NCI-H2171 treated with DMSO at 0.1 percent for 48 hours (cell line): ENCODE results near the gene UFSP1.
"Not testable (repeated sequence)": the region's sequence is repeated elsewhere in the genome, so short reads cannot be mapped to it uniquely, and the experiment has no call there.

ENCODE experiments used
- DNase-seq: peaks from one replicate; lab custom pipeline; 2025; lab: John Stamatoyannopoulos, UW

The UFSP1 gene

DNA sequence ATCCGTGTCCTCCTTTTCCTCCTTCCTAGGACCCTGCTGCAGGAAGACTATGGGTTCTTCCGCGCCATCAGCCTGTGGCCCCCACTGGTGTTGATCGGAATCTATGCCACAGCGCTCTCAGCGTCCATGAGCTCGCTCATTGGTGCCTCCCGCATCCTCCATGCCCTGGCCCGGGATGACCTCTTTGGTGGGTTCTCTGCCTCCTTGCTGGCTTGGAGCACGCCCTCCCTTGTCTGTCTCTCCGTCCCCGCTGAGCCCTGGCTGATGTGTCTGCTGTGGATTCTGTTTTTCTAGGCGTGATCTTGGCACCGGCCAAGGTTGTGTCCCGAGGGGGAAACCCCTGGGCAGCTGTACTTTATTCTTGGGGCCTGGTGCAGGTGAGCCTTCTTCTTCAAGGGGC is 29.7 kb downstream of the UFSP1 start:
- no peak for DNase-seq

DNA sequence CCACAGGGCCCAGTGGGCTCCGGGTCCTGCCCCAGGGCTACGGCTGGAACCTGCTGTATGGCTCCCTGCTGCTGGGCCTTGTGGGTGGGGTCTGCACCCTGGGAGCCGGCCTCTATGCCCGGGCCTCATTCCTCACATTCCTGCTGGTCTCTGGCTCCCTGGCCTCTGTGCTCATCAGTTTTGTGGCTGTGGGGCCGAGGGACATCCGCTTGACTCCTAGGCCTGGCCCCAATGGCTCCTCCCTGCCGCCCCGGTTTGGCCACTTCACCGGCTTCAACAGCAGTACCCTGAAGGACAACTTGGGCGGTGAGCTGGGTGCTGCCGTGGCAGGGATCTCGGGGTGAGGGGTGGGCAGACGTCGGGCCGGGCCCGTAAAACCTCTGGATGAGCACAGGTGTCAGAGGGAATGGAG is 32.6 kb downstream of the UFSP1 start:
- no peak for DNase-seq

DNA sequence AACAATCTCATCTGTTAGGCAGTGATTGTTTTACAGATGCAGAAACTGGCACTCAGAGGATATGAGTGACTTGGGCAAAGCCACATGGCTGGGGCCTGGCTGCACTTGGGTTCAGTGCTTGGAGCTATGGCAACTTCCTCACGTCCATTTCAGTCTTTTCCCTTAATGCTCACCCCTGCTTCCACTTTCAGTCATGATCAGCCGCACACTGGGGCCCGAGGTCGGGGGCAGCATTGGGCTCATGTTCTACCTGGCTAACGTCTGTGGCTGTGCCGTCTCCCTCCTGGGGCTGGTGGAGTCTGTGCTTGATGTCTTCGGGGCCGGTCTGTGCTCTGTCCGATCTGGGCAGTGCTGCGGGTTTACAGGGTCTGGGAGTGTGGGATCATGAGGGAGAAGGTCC is 34.0 kb downstream of the UFSP1 start:
- DNase-seq: no peak

DNA sequence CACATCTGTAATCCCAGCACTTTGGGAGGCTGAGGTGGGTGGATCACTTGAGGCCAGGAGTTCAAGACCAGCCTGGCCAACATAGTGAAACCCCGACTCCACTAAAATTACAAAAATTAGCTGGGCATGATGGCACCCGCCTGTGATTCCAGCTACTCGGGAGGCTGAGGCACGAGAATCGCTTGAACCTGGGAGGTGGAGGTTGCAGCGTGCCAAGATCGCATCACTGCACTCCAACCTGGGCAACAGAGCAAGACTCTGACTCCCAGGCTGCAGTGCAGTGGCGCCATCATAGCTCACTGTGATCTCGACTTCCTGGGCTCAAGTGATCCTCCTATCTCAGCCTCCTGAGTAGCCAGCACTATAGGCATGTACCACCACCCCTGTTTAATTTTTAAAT is 34.6 kb downstream of the UFSP1 start:
- not testable (repeated sequence) for DNase-seq

DNA sequence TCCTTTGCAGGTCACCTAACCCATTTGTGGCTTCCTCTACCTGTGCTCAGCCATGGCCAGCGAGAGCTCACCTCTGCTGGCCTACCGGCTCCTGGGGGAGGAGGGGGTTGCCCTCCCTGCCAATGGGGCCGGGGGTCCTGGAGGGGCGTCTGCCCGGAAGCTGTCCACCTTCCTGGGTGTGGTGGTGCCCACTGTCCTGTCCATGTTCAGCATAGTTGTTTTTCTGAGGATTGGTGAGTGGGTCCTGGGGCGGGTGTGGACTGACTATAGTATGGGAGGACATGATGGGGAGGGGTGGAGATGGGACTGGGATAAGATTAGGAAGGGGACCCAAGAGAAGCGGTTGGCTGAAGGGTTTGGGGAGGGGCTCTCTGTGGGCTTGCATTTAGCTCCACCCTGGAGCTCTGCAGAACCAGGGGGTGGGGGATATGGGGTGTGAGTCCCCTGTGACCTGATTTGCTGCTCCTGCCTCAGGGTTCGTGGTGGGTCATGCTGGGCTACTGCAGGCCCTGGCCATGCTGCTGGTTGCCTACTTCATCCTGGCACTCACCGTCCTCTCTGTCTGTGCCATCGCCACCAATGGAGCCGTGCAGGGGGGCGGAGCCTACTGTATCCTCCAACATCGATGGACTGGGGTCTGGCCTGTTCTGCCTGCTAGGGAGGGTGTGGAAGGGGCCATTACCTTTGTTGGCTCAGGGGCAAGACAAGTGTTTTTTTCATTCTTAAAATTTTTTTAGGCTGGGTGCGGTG is 35.2 kb downstream of the UFSP1 start:
- no peak for DNase-seq

DNA sequence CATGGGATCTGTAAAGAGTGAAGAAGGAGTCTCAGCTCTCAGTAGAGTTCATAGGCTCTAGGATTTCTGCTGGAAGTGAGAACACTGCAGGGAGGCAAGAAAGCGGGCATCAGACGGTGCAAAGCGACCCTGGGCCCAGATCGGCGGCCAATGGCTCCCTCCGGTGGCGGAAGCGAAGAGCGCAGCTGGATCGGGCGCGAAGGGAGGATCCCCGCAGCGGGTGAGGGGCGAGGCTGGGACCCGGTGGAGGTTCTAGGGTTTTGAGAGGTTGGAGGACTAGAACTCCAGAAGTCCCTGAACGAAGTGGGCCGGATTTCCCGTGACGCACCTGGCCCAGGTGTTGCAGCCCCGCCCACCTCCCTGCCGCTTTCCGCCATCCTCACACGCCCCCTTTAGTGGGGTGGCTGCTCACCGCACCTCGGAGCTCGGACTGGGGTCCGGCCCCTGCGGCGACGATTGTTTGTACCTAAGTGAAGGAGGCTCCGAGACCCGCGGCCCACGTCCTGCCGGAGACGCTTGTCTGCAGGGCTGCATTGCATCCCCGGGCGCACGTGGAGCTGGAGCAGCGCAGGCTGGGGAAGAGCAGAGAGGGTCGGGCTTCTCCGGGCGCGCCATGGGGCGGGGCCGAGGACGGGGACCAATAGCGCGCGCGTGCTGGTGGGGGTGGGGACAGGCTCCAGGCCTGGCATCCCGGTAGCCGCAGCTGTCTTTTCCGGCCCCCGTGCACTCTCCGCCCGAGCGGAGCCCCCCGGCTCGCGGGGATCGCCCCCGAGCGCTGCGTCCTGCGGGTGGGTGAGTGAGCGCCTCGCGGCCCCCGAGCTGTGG is 37.3 kb downstream of the UFSP1 start, which contains the start of gene SLC12A9:
TSS of gene SLC12A9 (plus strand) at position 666 of the 825 bp plus-strand sequence. CDS start 1,485 bp downstream, outside the sequence.
- DNase-seq: peak; percentile 91

DNA sequence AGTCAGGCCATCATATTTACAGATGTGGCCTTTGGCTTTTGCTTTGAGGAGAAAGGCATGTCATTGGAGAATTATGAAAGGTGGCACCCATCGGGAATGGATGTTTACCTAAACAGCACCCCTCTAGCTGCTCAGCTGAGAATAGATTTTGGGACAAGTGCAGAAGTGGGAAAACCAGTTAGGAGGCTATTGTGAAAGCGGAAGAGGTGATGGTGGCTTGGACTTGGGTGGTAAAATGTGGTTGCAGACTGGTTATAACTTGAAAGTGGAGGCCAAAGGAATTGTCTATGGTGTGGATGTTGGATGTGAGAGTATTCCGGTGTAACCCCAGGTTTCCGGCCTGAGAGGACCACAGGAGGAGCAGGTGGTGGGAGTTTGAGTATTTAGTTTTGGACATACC is 42.2 kb downstream of the UFSP1 start:
- no peak for DNase-seq

DNA sequence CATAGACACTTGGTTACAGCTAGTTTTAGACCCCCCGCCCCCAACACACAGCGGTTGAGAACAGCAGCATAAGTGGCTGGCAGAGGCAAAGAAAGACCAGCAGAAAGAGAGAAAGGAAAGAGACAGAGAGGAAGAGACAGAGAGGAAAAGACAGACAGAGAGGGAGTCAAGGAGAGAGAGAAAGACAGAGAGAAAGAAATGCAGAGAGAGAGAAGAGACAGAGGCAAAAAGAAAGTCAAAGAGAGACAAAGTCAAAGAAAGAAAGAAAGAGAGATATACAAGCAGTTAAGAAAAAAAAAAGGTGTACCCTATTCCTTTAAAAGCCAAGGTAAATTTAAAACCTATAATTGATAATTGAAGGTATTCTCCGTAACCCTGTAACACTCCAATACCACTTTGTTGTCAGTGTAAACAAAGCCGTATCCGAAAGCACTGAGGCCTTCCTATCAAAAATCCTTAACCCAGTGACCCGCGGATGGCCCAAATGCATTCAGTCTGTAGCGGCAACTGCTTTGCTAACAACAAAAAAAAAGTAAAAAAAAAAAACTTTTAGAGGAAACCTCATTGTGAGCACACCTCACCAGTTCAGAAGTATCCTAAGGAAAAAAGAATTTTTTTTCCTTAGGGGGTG is 48.9 kb downstream of the UFSP1 start:
- DNase-seq: no peak

DNA sequence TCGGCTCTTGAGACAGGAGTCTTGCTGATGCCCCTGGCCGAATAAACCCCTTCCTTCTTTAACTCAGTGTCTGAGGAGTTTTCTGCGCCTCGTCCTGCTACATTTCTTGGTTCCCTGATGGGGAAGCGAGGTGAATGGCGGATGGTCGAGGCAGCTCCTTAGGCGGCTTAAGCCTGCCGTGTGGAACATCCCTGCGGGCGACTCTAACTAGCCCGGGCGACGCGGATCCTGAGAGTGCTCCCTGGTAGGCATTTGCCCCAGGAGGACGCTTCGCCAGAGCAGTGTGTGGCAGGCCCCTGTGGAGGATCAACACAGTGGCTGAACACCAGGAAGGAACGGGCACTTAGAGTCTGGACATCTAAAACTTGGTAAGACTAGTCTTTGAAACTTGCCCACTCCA is 50.2 kb downstream of the UFSP1 start:
- DNase-seq: no peak
